ENCODE data around the gene MIEF2.

Gene MIEF2

GRCh38 chr17:18245038-18245776 is 15.3 kb upstream of the MIEF2 start:
- no peak for DNase-seq (ENCODE audit: low read depth)
- TF ChIP-seq CTCF (IDR thresholded peaks at IDR 0.05; ENCODE audit: control insufficient read depth, insufficient read depth, low read depth, low read length, missing control alignments) = no peak
- H3K4me3 ChIP-seq (ENCODE audit: control insufficient read depth, low read depth, low read length) = no peak overlapping the region

- no peak overlapping the region for H3K4me3 ChIP-seq (ENCODE audit: control insufficient read depth, low read depth, low read length)
- no peak for TF ChIP-seq CTCF (IDR thresholded peaks at IDR 0.05; ENCODE audit: control insufficient read depth, insufficient read depth, low read depth, low read length, missing control alignments)
- no peak for DNase-seq (ENCODE audit: low read depth)
These were observed 14.2 kb upstream of the MIEF2 start for GRCh38 chr17:18246109-18246725.

- no peak for DNase-seq (ENCODE audit: low read depth)
- no peak for TF ChIP-seq CTCF (IDR thresholded peaks at IDR 0.05; ENCODE audit: control insufficient read depth, insufficient read depth, low read depth, low read length, missing control alignments)
- H3K4me3 ChIP-seq (ENCODE audit: control insufficient read depth, low read depth, low read length) = no peak overlapping the region
These were observed 13.4 kb upstream of the MIEF2 start for GRCh38 chr17:18246880-18247612.

GRCh38 chr17:18247613-18248001 is 12.9 kb upstream of the MIEF2 start:
- no peak for TF ChIP-seq CTCF (IDR thresholded peaks at IDR 0.05; ENCODE audit: control insufficient read depth, insufficient read depth, low read depth, low read length, missing control alignments)
- DNase-seq (ENCODE audit: low read depth) = no peak
- H3K4me3 ChIP-seq (ENCODE audit: control insufficient read depth, low read depth, low read length) = no peak overlapping the region

- no peak for DNase-seq (ENCODE audit: low read depth)
- no peak overlapping the region for H3K4me3 ChIP-seq (ENCODE audit: control insufficient read depth, low read depth, low read length)
- peak; percentile 77 for TF ChIP-seq CTCF (IDR thresholded peaks at IDR 0.05; ENCODE audit: control insufficient read depth, insufficient read depth, low read depth, low read length, missing control alignments)
These were observed 12.1 kb upstream of the MIEF2 start for GRCh38 chr17:18248300-18248731.

- no peak for DNase-seq (ENCODE audit: low read depth)
- H3K4me3 ChIP-seq (ENCODE audit: control insufficient read depth, low read depth, low read length) = no peak overlapping the region
- no peak for TF ChIP-seq CTCF (IDR thresholded peaks at IDR 0.05; ENCODE audit: control insufficient read depth, insufficient read depth, low read depth, low read length, missing control alignments)
These were observed 11.7 kb upstream of the MIEF2 start for GRCh38 chr17:18248811-18249210.
